Hippocampal formation (tissue), 2 donors: ENCODE results near the gene THADA.
"Not testable (repeated sequence)": the region's sequence is repeated elsewhere in the genome, so short reads cannot be mapped to it uniquely, and the experiment has no call there.

Experiments used
- DNase-seq, 2 donors: peaks; one replicate each; lab custom pipeline; 2025; lab: John Stamatoyannopoulos, UW

Gene THADA

DNA sequence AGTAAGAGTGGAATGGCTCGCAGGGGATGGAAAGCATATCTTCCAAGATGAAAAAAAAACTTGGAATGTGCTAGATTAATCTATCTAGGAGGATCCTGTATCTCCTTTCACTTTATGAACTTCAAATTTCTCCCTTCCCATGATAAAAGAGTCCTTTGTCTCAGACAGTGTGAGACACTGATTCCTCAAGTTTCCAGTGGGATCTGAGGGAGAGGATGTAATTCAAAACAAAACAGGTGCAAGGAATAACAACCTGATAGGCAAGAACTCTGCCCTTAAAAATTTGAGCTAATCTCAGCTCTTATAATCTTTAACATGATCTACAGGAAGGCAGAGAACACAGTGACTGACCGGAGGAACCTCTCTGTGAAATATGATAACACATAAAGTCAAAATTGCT is 207.5 kb downstream of the THADA start:
- DNase-seq, result no peak

DNA sequence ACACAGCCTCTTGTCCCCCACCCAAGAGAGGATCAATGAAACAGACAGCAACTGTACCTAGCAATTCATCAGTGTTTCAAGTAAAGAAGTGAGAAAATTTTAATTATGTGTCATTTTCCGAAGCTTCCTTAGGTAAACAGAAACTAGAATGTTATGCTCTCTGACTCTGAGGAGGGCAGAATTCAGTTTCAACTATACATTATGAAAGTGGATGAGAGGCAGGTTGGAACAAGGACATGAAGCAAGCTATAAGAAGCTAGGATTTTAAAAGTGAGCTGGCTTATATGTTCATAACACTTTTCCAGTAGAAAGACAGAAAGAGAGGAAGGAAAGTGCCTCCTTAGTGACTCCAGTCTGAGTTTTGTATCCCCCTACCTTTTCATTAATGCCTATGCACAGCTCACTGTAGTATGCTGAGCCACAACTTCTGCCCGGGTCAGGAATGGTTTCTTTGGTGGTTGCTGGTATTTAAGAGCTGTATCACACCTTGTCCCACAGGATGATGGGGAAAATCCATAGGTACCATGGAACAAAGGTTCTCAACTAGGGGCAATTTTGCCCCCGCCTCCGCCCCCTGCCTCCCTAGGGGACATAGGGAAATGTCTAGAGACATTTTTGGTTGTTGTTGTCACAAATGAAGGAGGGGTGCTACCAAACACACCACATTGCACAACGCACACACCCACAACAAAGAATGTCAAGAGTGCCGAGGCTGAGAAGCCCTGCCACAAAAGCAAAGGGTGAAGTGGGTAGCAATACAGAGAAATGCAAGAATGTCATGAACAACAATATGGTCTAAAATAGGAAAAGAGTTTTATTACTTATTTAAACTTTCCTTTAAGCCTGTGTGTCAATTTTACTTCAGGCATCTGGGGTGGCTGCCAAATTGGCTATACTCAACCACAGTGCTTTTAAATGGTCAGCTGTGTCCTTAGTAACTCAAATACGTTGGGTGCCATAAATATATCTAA is 208.5 kb downstream of the THADA start:
- no peak for DNase-seq

DNA sequence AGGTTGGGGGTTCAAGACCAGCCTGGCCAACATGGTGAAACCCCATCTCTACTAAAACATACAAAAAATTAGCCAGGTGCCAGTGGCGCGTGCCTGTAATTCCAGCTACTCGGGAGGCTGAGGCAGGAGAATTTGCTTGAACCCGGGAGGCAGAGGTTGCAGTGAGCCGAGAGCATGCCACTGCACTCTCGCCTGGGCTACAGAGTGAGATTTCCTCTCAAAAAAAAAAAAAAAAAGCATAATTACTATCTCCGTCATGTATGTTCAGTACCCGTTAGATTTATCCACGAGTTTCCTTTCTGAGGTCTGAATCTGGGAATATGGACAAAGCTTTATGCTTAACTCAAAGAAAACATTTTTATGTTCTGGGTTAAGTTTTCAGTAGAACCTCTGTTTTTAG is 209.2 kb downstream of the THADA start:
- not testable (repeated sequence) for DNase-seq

GRCh38 chr2:43384143-43384542 is 211.7 kb downstream of the THADA start:
- DNase-seq, result no peak

DNA sequence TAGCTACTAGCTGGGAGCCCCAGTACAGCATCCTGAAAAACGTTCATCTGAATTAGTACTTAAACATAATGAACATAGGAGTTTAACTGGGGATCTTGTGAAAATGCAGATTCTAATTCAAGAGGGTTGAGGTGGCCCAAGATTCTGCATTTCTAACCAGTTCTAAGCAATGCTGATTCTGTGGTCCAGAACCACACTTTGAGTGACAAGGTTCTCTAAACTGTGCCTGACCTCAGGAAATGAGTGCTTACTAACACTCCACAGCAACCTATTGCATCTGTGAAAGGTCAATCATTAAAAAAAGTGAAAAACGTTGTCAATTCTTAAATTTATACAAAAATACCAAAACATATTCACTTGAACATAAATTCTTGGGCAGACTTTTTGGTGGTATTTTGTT is 212.3 kb downstream of the THADA start:
- no peak for DNase-seq

DNA sequence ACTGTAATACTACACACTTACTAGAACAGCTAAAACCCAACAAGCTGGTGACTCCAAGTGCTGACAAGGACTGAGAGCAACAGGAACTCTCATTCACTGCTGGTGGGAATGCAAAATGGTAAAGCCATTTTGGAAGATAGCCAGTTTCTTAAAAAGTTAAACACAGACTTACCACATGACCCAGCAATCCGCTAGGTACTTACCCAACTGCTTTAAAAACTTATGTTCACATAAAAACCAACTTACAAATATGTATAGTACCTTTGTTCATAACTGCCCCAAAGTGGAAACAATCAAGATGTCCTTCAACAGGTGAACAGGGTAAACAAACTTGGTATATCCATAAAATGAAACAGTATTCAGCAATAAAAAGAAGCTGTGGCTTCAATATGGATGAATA is 216.3 kb downstream of the THADA start:
- DNase-seq, result no peak

- DNase-seq, result no peak
Observed at GRCh38 chr2:43377327-43377726, 218.5 kb downstream of the THADA start.

- DNase-seq, result no peak
Observed at GRCh38 chr2:43376523-43377198, 219.2 kb downstream of the THADA start.

GRCh38 chr2:43375746-43376522 is 219.9 kb downstream of the THADA start:
- DNase-seq, result no peak

- no peak for DNase-seq
Observed at GRCh38 chr2:43372416-43373081, 223.3 kb downstream of the THADA start.

DNA sequence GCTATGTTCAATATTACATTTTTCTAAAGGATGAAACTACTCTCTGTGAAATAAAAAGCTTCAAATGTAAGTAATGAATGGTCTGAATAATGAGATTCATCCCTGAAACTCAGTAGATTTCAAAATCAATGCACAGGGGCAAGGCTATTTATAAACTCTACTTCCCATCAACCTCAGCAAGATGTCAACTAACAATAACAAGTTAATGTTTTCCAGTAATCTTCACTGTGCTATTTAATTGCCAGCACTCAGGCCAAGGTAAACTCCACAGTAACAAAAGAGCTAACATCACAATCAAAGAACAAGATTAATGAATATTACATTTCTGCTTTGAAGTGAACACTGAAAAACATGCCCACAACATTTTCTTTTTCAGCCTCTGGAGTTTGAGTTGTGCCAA is 225.1 kb downstream of the THADA start:
- no peak for DNase-seq

DNA sequence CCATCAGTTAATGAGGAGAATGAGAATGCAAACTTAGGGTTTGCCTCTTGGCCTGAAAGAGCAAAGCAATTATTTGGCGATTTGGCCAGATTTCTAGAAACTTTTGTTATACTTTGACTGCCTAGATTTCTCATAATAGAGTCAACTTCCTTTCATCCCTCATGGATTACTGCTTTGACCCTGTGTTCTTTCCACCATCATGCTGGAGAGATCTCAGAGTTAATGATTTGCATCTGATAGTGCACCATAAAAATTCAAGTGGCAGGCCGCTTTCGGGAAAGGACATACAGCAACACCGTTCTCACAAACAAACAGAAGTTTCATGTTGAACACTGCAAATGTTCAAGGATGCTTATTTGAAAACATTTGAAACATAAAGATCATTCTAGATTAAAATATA is 225.7 kb downstream of the THADA start:
- DNase-seq, result no peak

GRCh38 chr2:43368483-43369385 is 227.1 kb downstream of the THADA start:
- DNase-seq, result no peak

DNA sequence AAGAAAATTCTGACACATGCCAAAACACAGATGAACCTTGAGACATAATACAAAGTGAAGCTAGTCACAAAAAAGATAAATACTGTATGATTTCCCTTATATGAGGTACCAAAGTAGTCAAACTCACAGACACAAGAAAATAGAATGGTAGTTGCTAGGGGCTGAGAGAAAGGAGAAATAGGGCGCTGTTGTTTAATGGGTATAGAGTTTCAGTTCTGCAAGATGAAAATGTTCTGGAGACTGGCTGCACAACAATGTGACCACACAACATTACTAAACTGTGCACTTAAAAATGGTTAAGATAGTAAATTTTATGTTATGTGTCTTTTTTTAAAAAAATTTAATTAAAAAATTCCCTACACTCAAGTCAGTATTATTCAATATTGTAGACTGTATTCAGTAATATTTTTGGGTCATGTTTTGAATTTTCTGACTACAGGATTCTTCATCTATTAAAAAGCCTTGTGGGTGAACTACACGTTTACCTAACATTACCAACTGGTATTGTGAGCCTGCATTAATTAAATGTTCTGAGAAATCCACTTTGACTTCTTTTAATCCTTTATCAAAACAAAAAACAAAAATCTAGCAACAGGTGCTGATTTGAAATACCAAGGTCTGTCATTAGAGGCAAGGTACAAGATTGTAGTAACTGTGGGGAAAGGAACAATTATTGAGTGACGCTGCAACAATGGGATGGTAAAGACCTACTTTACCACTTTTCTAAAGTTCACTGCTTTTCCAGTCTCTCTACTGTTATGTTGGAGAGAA is 228.6 kb downstream of the THADA start:
- DNase-seq, result no peak

GRCh38 chr2:43363120-43363519 is 232.7 kb downstream of the THADA start:
- no peak for DNase-seq

GRCh38 chr2:43361286-43361685 is 234.6 kb downstream of the THADA start:
- no peak for DNase-seq

- no peak for DNase-seq
Observed at GRCh38 chr2:43360137-43360536, 235.7 kb downstream of the THADA start.

GRCh38 chr2:43358410-43359201 is 237.2 kb downstream of the THADA start:
- no peak for DNase-seq

GRCh38 chr2:43356774-43357173 is 239.1 kb downstream of the THADA start:
- no peak for DNase-seq
